GM19324 (cell line): ENCODE measurements around the gene EIF3B.
A peak's percentile ranks its signal among the peaks of the same experiment; 100 is the strongest.
"Not testable (repeated sequence)": the region's sequence is repeated elsewhere in the genome, so short reads cannot be mapped to it uniquely, and the experiment has no call there.

Source experiments
- ATAC-seq: cut with Tn5 transposase; IDR thresholded peaks from one replicate; pipeline ENCODE4 v1.9.1; 2021; ENCODE audit warnings: mild to moderate bottlenecking, moderate library complexity; ENCODE audit not compliant: unreplicated experiment, low FRiP score

Gene EIF3B

GRCh38 chr7:2336626-2337299 lies 17.9 kb upstream of the EIF3B start:
- ATAC-seq, result no peak

- ATAC-seq, result not testable (repeated sequence)
Observed at GRCh38 chr7:2347351-2348063, 7.1 kb upstream of the EIF3B start.

GRCh38 chr7:2350055-2350454 lies 4.6 kb upstream of the EIF3B start:
- no peak for ATAC-seq

DNA sequence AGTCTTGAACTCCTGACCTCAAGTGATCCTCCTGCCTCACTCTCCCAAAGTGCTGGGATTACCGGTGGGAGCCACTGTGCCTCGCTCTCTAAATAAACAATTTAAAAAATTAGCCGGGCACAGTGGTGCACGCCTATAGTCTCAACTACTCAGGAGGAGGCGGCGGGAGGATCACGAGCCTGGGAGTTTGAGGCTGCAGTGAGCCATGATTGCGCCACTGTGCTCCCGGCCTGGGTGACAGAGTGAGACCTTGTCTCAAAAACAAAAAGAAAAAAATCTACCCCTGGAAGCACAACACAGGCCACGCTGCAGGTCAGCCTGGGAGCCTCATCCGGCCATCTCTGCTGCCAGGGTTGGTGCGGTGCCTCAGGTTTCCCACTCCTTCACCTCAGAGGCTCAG lies 3.8 kb upstream of the EIF3B start:
- ATAC-seq, result no peak

DNA sequence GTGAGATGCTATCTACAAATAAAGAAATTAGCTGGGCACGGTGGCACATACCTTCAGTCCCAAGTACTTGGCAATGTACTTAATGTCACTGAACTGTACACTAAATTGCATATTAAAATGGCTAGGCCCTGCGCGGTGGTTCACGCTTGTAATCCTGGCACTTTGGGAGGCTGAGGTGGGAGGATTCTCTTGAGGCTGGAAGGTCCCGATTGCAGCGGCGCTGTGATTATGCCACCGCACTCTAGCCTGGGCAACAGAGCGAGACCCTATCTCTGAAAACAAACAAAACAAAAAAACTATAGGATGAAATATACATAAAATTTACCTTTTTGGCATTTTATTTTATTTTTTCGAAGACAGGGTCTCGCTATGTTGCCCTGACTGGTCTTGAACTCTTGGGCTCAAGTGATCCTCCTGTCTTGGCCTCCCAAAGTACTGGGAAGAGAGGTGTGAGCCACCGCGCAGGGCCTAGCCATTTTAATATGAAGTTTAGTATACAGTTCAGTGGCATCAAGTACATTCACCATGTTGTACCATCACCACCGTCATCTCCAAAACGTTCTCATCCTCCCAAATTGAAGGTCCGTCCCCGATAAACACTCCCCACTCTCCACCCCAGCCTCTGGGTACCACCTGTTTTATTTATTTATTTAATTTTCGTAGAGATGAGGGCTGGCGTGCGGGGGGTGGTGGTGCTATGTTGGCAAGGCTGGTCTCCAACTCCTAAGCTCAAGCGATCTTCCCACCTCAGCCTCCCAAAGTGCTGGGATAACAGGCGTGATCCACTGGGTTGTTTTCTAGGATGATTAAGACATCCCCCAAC lies 1.3 kb upstream of the EIF3B start:
- ATAC-seq, result no peak

DNA sequence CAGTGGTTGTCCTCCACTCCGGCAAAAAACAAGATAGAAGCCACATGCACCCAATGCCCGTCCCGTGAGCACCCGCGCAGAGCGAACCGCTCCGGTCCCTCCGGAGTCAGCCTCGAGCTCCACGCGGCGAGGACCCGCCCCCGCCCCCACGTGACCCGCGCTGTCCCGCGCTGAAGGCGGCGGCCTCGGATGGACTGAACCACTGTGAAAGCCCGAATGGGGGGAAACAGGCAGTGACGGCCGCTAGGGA lies 766 bp upstream of the EIF3B start:
- peak; percentile 64 for ATAC-seq

DNA sequence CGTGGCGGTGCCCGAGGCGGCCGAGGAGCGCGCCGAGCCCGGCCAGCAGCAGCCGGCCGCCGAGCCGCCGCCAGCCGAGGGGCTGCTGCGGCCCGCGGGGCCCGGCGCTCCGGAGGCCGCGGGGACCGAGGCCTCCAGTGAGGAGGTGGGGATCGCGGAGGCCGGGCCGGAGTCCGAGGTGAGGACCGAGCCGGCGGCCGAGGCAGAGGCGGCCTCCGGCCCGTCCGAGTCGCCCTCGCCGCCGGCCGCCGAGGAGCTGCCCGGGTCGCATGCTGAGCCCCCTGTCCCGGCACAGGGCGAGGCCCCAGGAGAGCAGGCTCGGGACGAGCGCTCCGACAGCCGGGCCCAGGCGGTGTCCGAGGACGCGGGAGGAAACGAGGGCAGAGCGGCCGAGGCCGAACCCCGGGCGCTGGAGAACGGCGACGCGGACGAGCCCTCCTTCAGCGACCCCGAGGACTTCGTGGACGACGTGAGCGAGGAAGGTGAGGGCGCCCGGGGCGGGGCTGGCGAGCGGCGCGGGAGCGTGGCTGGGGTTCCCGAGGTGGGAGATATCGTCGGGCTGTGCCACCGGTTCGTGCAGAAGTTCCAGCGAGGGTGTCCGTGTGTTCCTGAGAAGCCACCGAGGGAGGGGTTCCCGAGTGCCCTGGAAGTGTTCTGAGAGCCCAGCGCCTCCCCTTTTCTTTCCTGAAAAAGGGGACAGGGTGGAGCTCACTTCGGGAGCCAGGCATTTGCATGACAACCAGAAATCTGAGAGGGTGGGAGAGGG lies 495 bp downstream of the EIF3B start:
- peak; percentile 5 for ATAC-seq

DNA sequence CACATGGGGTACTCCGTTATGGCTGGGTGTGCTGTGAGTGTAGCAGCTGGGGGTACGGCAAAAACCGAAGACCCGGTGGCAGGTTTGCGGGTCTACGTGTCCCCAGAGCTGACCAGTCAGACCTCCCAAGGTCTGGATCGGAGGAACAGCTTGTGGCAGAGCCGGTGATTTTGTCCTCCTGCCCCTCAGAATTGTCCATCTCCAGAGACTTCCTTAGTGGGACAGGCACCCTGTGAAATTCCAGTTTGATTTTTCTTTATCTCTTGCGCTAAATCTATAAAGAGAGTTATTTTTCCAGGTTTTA lies 1.0 kb downstream of the EIF3B start:
- no peak for ATAC-seq

GRCh38 chr7:2357165-2357564 lies 2.5 kb downstream of the EIF3B start:
- ATAC-seq, result no peak

DNA sequence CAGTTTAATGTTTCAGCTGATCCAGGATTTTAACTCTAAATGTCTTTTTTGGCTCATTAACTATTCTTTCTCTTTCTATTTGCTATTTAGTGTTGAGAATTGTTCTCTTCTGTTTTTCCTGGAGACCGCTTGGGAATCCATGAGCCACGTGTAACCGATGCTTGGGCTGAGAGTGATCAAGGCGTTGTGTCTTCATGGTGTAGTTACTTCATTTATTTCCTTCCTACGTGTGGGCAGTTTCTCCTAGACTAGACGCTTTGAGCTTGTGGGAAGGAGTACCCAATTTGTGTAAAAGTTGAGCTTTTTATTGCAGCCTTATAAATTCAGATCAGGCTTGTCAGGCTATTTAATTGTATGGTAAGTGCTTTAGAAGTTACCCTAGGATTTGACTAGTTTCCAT lies 2.9 kb downstream of the EIF3B start:
- ATAC-seq, result no peak

DNA sequence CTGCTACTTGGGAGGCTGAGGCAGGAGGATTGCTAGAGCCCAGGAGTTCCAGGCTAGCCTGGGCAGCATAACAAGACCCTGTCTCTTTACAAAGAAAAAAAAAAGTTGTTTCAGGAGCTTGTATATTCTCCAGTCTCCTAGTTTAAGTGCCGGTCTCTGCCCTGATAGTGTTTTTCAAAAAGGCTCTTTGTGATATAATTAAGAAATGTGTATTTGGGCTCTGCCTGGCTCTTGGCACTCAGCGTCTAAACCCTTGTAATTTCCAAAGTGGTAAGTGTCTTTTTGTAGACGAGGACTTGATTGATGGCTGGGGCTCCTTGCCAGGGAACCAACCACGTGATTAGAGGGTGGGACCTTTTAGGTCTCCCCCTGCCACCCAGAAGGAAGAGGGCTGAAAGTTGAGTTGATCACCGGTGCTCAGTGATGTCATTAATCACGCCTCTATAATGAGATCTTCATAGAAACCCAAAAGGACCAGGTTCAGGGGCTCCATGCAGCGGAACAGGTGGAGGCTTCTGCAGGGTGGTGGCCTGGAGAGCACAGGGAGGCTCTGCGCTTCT lies 4.4 kb downstream of the EIF3B start:
- ATAC-seq, result no peak

DNA sequence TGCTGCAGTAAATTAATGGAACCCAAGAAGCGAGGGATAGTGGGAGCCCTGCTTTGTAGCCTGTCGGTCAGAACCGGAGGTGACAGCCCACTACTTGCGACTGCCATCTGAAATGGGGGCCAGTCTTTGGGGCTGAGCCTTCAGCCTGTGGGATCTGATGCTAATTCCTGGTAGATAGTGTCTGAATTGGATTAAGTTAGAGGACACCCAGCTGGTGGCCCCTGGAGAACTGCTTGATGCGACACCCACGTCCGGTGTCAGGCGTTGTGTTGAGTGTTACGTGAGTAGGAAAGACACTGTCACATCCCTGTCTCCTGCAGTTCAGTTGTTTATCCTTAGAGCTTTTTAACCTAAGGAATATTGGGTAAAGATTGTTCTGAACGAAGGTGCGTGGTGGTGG lies 5.0 kb downstream of the EIF3B start:
- ATAC-seq, result no peak

- ATAC-seq, result no peak
Observed at GRCh38 chr7:2360796-2361195, 6.2 kb downstream of the EIF3B start.

GRCh38 chr7:2362385-2363088 lies 7.9 kb downstream of the EIF3B start:
- ATAC-seq, result no peak

GRCh38 chr7:2369139-2369538 lies 14.5 kb downstream of the EIF3B start:
- ATAC-seq, result no peak

DNA sequence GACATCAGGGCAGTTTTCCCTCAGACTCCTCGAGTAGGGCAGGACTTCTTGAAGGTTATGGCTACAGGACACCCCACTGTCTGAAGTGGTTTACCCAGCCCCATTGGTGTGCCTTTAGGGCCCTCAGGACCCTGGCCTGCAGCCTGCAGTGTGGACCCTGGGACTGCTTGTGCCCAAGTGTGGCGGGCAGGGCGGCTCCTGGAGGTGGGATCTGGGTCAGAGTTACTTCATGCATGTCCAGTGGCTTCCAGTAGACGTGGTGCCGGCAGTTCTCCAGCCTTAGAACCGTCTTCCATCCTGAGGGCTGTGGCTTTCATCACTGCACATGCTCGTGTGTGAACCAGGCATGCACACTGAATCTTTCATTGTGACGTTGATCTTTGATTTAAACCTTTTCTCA lies 16.7 kb downstream of the EIF3B start:
- no peak for ATAC-seq

- no peak for ATAC-seq
Observed at GRCh38 chr7:2372724-2373123, 18.1 kb downstream of the EIF3B start.

DNA sequence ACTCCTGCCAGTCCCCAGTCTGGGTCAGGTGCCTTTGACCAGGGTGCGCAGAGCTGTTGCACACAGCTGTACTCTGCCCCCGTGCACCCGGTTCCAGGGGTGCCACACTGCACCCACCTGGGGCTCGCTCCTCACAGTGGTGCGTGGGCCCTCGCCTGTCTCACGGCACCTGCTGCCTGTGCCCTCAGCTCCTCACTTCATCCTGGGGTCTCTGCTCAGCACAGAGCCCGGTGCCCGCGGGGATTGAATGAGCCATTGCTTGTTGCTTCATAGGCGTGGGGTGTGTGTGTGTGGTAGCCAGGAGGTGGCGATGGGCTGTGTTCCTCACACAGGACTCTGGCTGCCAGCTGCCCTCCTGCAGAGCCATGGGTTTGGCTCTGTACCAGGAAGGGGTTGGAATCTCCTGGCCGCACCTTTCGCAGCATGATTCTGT lies 18.5 kb downstream of the EIF3B start:
- no peak for ATAC-seq

- ATAC-seq, result no peak
Observed at GRCh38 chr7:2373646-2374045, 19.0 kb downstream of the EIF3B start.

DNA sequence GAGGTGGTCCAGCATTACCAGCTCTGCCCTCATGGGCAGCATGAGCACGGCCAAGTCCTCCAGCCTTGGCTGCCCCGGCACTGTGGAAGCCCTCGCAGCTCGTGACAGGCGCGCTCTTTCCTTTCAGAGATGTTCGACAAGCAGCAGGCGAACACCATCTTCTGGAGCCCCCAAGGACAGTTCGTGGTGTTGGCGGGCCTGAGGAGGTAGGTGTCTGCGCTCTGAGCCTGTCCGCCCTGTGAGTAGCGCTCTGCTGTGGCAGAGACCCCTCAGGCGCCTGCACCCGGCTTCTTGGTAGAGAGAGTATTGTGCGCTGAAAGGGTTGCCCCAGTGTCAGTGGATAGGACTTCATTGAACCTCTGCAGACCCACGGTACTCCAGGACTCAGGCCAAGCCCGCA lies 19.8 kb downstream of the EIF3B start:
- no peak for ATAC-seq
